ENCODE data around the gene RIT2. TPM values are rescaled to one million over a fixed set of nuclear protein-coding genes. Genes with fewer than 3 reads are reported as not detected.

Gene RIT2
- polyA plus RNA-seq, 1 experiment: not detected

- CTCF ChIA-PET: no interaction called here
- Histone ChIP-seq H3K27ac (ENCODE audit: low read depth, low read length) (no peak overlapping the region), H3K9me3 (ENCODE audit: control insufficient read depth, insufficient read depth, low read length) (peaks cover 8% of the 10 kb centered on the region; the same call in 1 of the 2 replicates), H3K27me3 (ENCODE audit: control insufficient read depth, insufficient read depth, low read length) (no peaks in the 10 kb centered on the region), H3K4me3 (ENCODE audit: low read depth, low read length) (no peak overlapping the region)
- no peak for DNase-seq (ENCODE audit: low read depth, low spot score)
- TF ChIP-seq CTCF (IDR thresholded peaks at IDR 0.05; ENCODE audit: low read depth, low read length): no peak
- POLR2A ChIA-PET: interaction anchor here (0.7 kb wide), 1 partner anchor 1009 kb away, joined by 5 read pairs; no protein-coding TSS in a partner anchor
These were observed 19.4 kb upstream of the RIT2 start for GRCh38 chr18:43134876-43135275.

GRCh38 chr18:43130716-43131260 lies 15.3 kb upstream of the RIT2 start:
- POLR2A ChIA-PET: no interaction called here
- no peak for DNase-seq (ENCODE audit: low read depth, low spot score)
- no peak for TF ChIP-seq CTCF (IDR thresholded peaks at IDR 0.05; ENCODE audit: low read depth, low read length)
- H3K9me3 ChIP-seq (ENCODE audit: control insufficient read depth, insufficient read depth, low read length): no peaks in the 10 kb centered on the region
- H3K4me3 ChIP-seq (ENCODE audit: low read depth, low read length): no peak overlapping the region
- no peak overlapping the region for H3K27ac ChIP-seq (ENCODE audit: low read depth, low read length)
- no peaks in the 10 kb centered on the region for H3K27me3 ChIP-seq (ENCODE audit: control insufficient read depth, insufficient read depth, low read length)
- CTCF ChIA-PET: no interaction called here

GRCh38 chr18:43129946-43130524 lies 14.6 kb upstream of the RIT2 start:
- no peak for DNase-seq (ENCODE audit: low read depth, low spot score)
- no peaks in the 10 kb centered on the region for H3K9me3 ChIP-seq (ENCODE audit: control insufficient read depth, insufficient read depth, low read length)
- ChIA-PET CTCF (no interaction called here), POLR2A (no interaction called here)
- H3K4me3 ChIP-seq (ENCODE audit: low read depth, low read length): peak overlapping the region; percentile 25
- no peaks in the 10 kb centered on the region for H3K27me3 ChIP-seq (ENCODE audit: control insufficient read depth, insufficient read depth, low read length)
- TF ChIP-seq CTCF (IDR thresholded peaks at IDR 0.05; ENCODE audit: low read depth, low read length): no peak
- H3K27ac ChIP-seq (ENCODE audit: low read depth, low read length): no peak overlapping the region

- ChIA-PET POLR2A (no interaction called here), CTCF (no interaction called here)
- Histone ChIP-seq H3K9me3 (ENCODE audit: control insufficient read depth, insufficient read depth, low read length) (no peaks in the 10 kb centered on the region), H3K4me3 (ENCODE audit: low read depth, low read length) (no peak overlapping the region), H3K27ac (ENCODE audit: low read depth, low read length) (no peak overlapping the region), H3K27me3 (ENCODE audit: control insufficient read depth, insufficient read depth, low read length) (no peaks in the 10 kb centered on the region)
- DNase-seq (ENCODE audit: low read depth, low spot score): no peak
- TF ChIP-seq CTCF (IDR thresholded peaks at IDR 0.05; ENCODE audit: low read depth, low read length): no peak
These were observed 10.0 kb upstream of the RIT2 start for GRCh38 chr18:43125471-43125870.

GRCh38 chr18:43122955-43123354 lies 7.5 kb upstream of the RIT2 start:
- Histone ChIP-seq H3K27ac (ENCODE audit: low read depth, low read length) (no peak overlapping the region), H3K27me3 (ENCODE audit: control insufficient read depth, insufficient read depth, low read length) (no peaks in the 10 kb centered on the region), H3K4me3 (ENCODE audit: low read depth, low read length) (no peak overlapping the region), H3K9me3 (ENCODE audit: control insufficient read depth, insufficient read depth, low read length) (no peaks in the 10 kb centered on the region)
- no peak for DNase-seq (ENCODE audit: low read depth, low spot score)
- CTCF ChIA-PET: no interaction called here
- TF ChIP-seq CTCF (IDR thresholded peaks at IDR 0.05; ENCODE audit: low read depth, low read length): no peak
- POLR2A ChIA-PET: no interaction called here

Data from AG04450 (cell line).